Spleen (tissue), 7 donors: Measurements from ENCODE around the gene GRK5.

ENCODE experiments used
- POLR2AphosphoS5 ChIP-seq, 3 donors: sonication (generic); formaldehyde crosslinking; IDR thresholded peaks; one replicate each; pipeline ENCODE4 v1.5.1; 2017; ENCODE audit warnings: antibody characterized with exemption in 3 of 3
- TF ChIP-seq, protein P1 (sequence below), 11 experiments: fragments of 200-600 bp in 7 of 11; fragments of 450-650 bp in 4 of 11; sonication (generic) in 4 of 11; IDR thresholded peaks in 8 of 11; conservative IDR thresholded peaks in 3 of 11; 1 replicate in 7 of 11; 2 replicates in 4 of 11; pipeline versions ENCODE4 v1.4.0 to v1.8.0; 2016 to 2021; ENCODE audit warnings: antibody characterized with exemption in 11 of 11, inconsistent platforms in 4 of 11, mild to moderate bottlenecking in 1 of 11
- donor health status: DM: no; HTN: no; CAD: no; lungs with moderate emphysema.
- donor health status: DM: no; HTN: no; CAD: no.
- donor health status: DM: no; HTN: no; CAD: no.

DNA sequence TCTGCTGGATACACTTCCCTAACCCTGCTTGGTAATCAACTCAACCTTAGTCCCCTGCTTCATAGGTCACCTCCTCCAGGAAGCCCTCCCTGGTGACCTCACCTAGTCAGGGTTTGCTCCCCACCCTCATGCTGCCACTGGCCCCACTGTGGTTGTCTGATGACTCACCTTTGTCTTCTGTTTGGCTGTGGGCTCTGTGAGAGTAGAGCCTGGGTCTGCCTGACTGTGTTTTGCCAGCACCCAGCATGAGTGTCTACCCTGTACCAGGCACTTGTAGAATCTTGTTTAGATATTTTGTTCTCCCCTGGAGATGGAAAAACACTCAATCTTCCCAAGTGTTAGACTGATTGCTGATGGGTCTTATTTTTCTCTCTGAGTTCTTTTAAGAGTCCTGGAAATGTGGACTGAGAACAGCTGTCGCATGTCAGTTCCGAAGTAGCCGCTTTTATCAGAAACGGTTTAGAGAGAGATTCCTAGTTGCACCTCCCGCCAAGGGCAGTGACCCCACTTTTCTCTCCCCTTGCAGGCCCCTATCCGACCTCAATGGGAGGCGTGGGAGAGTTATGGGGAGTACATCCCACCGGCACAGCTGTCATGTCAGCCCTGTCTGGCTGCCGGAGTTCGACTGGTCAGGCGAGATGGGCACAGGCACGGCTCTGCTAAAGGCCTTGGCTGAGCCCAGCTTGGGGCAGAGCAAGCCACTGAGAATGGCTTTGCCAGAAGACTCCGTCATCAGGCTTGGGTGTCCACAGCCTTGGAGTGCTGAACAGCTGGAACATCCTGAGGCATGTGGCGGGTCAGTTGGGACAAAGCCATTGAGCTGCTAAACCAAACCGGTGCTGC is 134.3 kb downstream of the GRK5 start:
- TF ChIP-seq POLR2AphosphoS5 (IDR thresholded peaks at IDR 0.05): peak; percentile 87 to 88 (median 88)
- TF ChIP-seq, protein P1, sequence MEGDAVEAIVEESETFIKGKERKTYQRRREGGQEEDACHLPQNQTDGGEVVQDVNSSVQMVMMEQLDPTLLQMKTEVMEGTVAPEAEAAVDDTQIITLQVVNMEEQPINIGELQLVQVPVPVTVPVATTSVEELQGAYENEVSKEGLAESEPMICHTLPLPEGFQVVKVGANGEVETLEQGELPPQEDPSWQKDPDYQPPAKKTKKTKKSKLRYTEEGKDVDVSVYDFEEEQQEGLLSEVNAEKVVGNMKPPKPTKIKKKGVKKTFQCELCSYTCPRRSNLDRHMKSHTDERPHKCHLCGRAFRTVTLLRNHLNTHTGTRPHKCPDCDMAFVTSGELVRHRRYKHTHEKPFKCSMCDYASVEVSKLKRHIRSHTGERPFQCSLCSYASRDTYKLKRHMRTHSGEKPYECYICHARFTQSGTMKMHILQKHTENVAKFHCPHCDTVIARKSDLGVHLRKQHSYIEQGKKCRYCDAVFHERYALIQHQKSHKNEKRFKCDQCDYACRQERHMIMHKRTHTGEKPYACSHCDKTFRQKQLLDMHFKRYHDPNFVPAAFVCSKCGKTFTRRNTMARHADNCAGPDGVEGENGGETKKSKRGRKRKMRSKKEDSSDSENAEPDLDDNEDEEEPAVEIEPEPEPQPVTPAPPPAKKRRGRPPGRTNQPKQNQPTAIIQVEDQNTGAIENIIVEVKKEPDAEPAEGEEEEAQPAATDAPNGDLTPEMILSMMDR (IDR thresholded peaks at IDR 0.05 in 8 of 11, conservative IDR thresholded peaks at IDR 0.05 in 3 of 11): no peak
